Endometrial microvascular endothelial cells (primary cell): Measurements from ENCODE around the gene SAMHD1. TPM values are rescaled to one million over a fixed set of nuclear protein-coding genes. Genes with fewer than 3 reads are reported as not detected.

Source experiments
- in situ Hi-C: cut with HindIII; loops from 2 replicates; pipeline ENCODE4 v1.10.0; 2017; ENCODE audit warnings: low sequenced_read_pairs, low pct_unique_long_range_greater_than_20kb; ENCODE audit errors: inconsistent ontology term
- total RNA-seq: library from RNA; depleted of rRNA; stranded (reverse); fragments of >200 nt; gene quantifications from one replicate; pipeline ENCODE4 v1.2.3, GENCODE V29; 2015; ENCODE audit errors: inconsistent ontology term

SAMHD1 gene
- total RNA-seq, 1 donor from 2014 or later, result 101 TPM

- in situ Hi-C loops, result loop anchor here (25.0 kb wide), 1 partner anchor 100 kb away; the partner anchor contains the start of gene DSN1
These were observed 89.4 kb downstream of the SAMHD1 start for GRCh38 chr20:36861875-36862801.

GRCh38 chr20:36861625-36861874, 90.0 kb downstream of the SAMHD1 start:
- in situ Hi-C loops, result loop anchor here (25.0 kb wide), 1 partner anchor 99 kb away; the partner anchor contains the start of gene DSN1

GRCh38 chr20:36860811-36861624, 90.5 kb downstream of the SAMHD1 start:
- in situ Hi-C loops, result loop anchor here (25.0 kb wide), 1 partner anchor 99 kb away; the partner anchor contains the start of gene DSN1

- in situ Hi-C loops, result loop anchor here (25.0 kb wide), 1 partner anchor 98 kb away; the partner anchor contains the start of gene DSN1
These were observed 91.2 kb downstream of the SAMHD1 start for GRCh38 chr20:36860339-36860738.

- in situ Hi-C loops, result loop anchor here (25.0 kb wide), 1 partner anchor 98 kb away; the partner anchor contains the start of gene DSN1
These were observed 91.7 kb downstream of the SAMHD1 start for GRCh38 chr20:36859700-36860330.

GRCh38 chr20:36859282-36859555, 92.3 kb downstream of the SAMHD1 start:
- in situ Hi-C loops, result loop anchor here (25.0 kb wide), 1 partner anchor 97 kb away; the partner anchor contains the start of gene DSN1

GRCh38 chr20:36856691-36857635, 94.5 kb downstream of the SAMHD1 start:
- in situ Hi-C loops, result loop anchor here (25.0 kb wide), 1 partner anchor 95 kb away; the partner anchor contains the start of gene DSN1

- in situ Hi-C loops, result loop anchor here (25.0 kb wide), 1 partner anchor 94 kb away; the partner anchor contains the start of gene DSN1
These were observed 95.3 kb downstream of the SAMHD1 start for GRCh38 chr20:36856195-36856594.

GRCh38 chr20:36855241-36855657, 96.3 kb downstream of the SAMHD1 start:
- in situ Hi-C loops, result loop anchor here (25.0 kb wide), 1 partner anchor 93 kb away; the partner anchor contains the start of gene DSN1

GRCh38 chr20:36854348-36855240, 96.9 kb downstream of the SAMHD1 start:
- in situ Hi-C loops, result loop anchor here (25.0 kb wide), 1 partner anchor 92 kb away; the partner anchor contains the start of gene DSN1

- in situ Hi-C loops, result loop anchor here (25.0 kb wide), 1 partner anchor 90 kb away; the partner anchor contains the start of gene DSN1
These were observed 99.3 kb downstream of the SAMHD1 start for GRCh38 chr20:36852187-36852586.

- in situ Hi-C loops, result loop anchor here (25.0 kb wide), 1 partner anchor 89 kb away; the partner anchor contains the start of gene DSN1
These were observed 100.0 kb downstream of the SAMHD1 start for GRCh38 chr20:36851490-36851889.

GRCh38 chr20:36850759-36851158, 100.7 kb downstream of the SAMHD1 start:
- in situ Hi-C loops, result loop anchor here (25.0 kb wide), 1 partner anchor 88 kb away; the partner anchor contains the start of gene DSN1

- in situ Hi-C loops, result loop anchor here (25.0 kb wide), 1 partner anchor 87 kb away; the partner anchor contains the start of gene DSN1
These were observed 102.0 kb downstream of the SAMHD1 start for GRCh38 chr20:36849333-36850065.

GRCh38 chr20:36848677-36849076, 102.8 kb downstream of the SAMHD1 start:
- in situ Hi-C loops, result no loop called here

GRCh38 chr20:36848078-36848660, 103.3 kb downstream of the SAMHD1 start:
- in situ Hi-C loops, result no loop called here
